Measurements from ENCODE around the gene SH3RF1. TPM values are rescaled to one million over a fixed set of nuclear protein-coding genes. Genes with fewer than 3 reads are reported as not detected.
"Not testable (repeated sequence)": the region's sequence is repeated elsewhere in the genome, so short reads cannot be mapped to it uniquely, and the experiment has no call there.

Gene SH3RF1
- total RNA-seq, 2 donors from 2014 or later = 17.1 to 17.4 TPM

GRCh38 chr4:169305651-169306050 lies 34.9 kb upstream of the SH3RF1 start:
- intact Hi-C loops (cut with DNase I) = no loop called here
- WGBS, 2 donors = 83 to 91% methylated on average over 2 of the region's 2 CpGs
- no peaks in the 10 kb centered on the region for H3K9me3 ChIP-seq
- H3K4me3 ChIP-seq = no peak overlapping the region
- TF ChIP-seq, protein P1, sequence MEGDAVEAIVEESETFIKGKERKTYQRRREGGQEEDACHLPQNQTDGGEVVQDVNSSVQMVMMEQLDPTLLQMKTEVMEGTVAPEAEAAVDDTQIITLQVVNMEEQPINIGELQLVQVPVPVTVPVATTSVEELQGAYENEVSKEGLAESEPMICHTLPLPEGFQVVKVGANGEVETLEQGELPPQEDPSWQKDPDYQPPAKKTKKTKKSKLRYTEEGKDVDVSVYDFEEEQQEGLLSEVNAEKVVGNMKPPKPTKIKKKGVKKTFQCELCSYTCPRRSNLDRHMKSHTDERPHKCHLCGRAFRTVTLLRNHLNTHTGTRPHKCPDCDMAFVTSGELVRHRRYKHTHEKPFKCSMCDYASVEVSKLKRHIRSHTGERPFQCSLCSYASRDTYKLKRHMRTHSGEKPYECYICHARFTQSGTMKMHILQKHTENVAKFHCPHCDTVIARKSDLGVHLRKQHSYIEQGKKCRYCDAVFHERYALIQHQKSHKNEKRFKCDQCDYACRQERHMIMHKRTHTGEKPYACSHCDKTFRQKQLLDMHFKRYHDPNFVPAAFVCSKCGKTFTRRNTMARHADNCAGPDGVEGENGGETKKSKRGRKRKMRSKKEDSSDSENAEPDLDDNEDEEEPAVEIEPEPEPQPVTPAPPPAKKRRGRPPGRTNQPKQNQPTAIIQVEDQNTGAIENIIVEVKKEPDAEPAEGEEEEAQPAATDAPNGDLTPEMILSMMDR (IDR thresholded peaks at IDR 0.05) = no peak
- no peak for TF ChIP-seq POLR2A (IDR thresholded peaks at IDR 0.05)
- DNase-seq = no peak
- no peaks in the 10 kb centered on the region for H3K36me3 ChIP-seq (replicated peaks in 1 of 2; ENCODE audit: insufficient read depth in 1 of 2, low read depth in 2 of 2)
- peaks cover 16% of the 10 kb centered on the region for H3K4me1 ChIP-seq
- ATAC-seq = no peak
- no peaks in the 10 kb centered on the region for H3K27me3 ChIP-seq
- H3K27ac ChIP-seq = no peak overlapping the region

GRCh38 chr4:169305173-169305572 lies 34.4 kb upstream of the SH3RF1 start:
- ATAC-seq (no peak), DNase-seq (no peak)
- no peaks in the 10 kb centered on the region for H3K36me3 ChIP-seq (replicated peaks in 1 of 2; ENCODE audit: insufficient read depth in 1 of 2, low read depth in 2 of 2)
- peaks cover 16% of the 10 kb centered on the region for H3K4me1 ChIP-seq
- TF ChIP-seq POLR2A (IDR thresholded peaks at IDR 0.05) = no peak
- TF ChIP-seq, protein P1 (IDR thresholded peaks at IDR 0.05) = no peak
- H3K27ac ChIP-seq = no peak overlapping the region
- no peaks in the 10 kb centered on the region for H3K27me3 ChIP-seq
- H3K9me3 ChIP-seq = no peaks in the 10 kb centered on the region
- WGBS, 2 donors = 11 to 37% methylated on average over 1 of the region's 1 CpG
- H3K4me3 ChIP-seq = no peak overlapping the region
- intact Hi-C loops (cut with DNase I) = no loop called here

- no peak for TF ChIP-seq POLR2A (IDR thresholded peaks at IDR 0.05)
- TF ChIP-seq, protein P1 (IDR thresholded peaks at IDR 0.05) = no peak
- Histone ChIP-seq H3K4me1 (no peaks in the 10 kb centered on the region), H3K9me3 (no peaks in the 10 kb centered on the region), H3K36me3 (replicated peaks in 1 of 2; ENCODE audit: insufficient read depth in 1 of 2, low read depth in 2 of 2) (no peaks in the 10 kb centered on the region), H3K27ac (no peak overlapping the region), H3K27me3 (no peaks in the 10 kb centered on the region), H3K4me3 (no peak overlapping the region)
- DNase-seq = no peak
- intact Hi-C loops (cut with DNase I) = no loop called here
- no peak for ATAC-seq
Observed at GRCh38 chr4:169295822-169296221, 25.1 kb upstream of the SH3RF1 start.

- WGBS, 2 donors = 75 to 79% methylated on average over 6 of the region's 6 CpGs
- ATAC-seq = no peak
Observed at GRCh38 chr4:169293343-169294176, 22.8 kb upstream of the SH3RF1 start.

DNA sequence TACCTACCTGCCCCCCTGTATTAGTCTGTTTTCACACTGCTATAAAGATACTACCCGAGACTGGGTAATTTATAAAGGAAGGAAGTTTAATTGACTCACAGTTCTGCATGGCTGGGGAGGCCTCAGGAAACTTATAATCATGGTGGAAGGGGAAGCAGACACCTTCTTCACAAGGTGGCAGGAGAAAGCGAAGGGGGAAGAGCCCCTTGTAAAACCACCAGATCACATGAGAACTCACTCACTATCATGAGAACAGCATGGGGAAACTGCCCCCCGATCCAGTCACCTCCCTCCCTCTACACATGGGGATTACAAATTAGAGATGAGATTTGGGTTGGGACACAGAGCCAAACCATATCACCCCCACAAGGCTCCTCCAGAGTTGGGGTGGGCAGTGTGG lies 17.2 kb upstream of the SH3RF1 start:
- ATAC-seq; H3K27me3 ChIP-seq; H3K4me3 ChIP-seq; H3K9me3 ChIP-seq; DNase-seq; H3K4me1 ChIP-seq; intact Hi-C loops (cut with DNase I); H3K36me3 ChIP-seq (replicated peaks in 1 of 2; ENCODE audit: insufficient read depth in 1 of 2, low read depth in 2 of 2); H3K27ac ChIP-seq: not testable (repeated sequence)
- 64 to 81% methylated on average over 3 of the region's 3 CpGs for WGBS, 2 donors

More at GRCh38 chr4:169293343-169294176, 22.8 kb upstream of the SH3RF1 start:
- H3K9me3 ChIP-seq = no peaks in the 10 kb centered on the region
- peak in 1 of 4 donors; percentile 36 for DNase-seq
- H3K36me3 ChIP-seq (replicated peaks in 1 of 2; ENCODE audit: insufficient read depth in 1 of 2, low read depth in 2 of 2) = no peaks in the 10 kb centered on the region
- no peak for TF ChIP-seq POLR2A (IDR thresholded peaks at IDR 0.05)
- TF ChIP-seq, protein P1 (IDR thresholded peaks at IDR 0.05) = no peak
- H3K27ac ChIP-seq = no peak overlapping the region
- H3K4me3 ChIP-seq = no peak overlapping the region
- no peaks in the 10 kb centered on the region for H3K27me3 ChIP-seq
- intact Hi-C loops (cut with DNase I) = no loop called here
- no peaks in the 10 kb centered on the region for H3K4me1 ChIP-seq

Measured in body of pancreas (tissue), 4 donors.